ENCODE data around the gene RAB32.

Gene RAB32

GRCh38 chr6:146583966-146584365 is 40.3 kb downstream of the RAB32 start:
- DNase-seq, result no peak

GRCh38 chr6:146587459-146587858 is 43.8 kb downstream of the RAB32 start:
- DNase-seq, result no peak

GRCh38 chr6:146590492-146590891 is 46.9 kb downstream of the RAB32 start:
- no peak for DNase-seq

- no peak for DNase-seq
Measured at GRCh38 chr6:146592451-146592850, 48.8 kb downstream of the RAB32 start.

- DNase-seq, result no peak
Measured at GRCh38 chr6:146593986-146594385, 50.4 kb downstream of the RAB32 start.

- no peak for DNase-seq
Measured at GRCh38 chr6:146594495-146594894, 50.9 kb downstream of the RAB32 start.

- DNase-seq, result no peak
Measured at GRCh38 chr6:146595972-146596731, 52.5 kb downstream of the RAB32 start.

- DNase-seq, result no peak
Measured at GRCh38 chr6:146598772-146599405, 55.3 kb downstream of the RAB32 start, which contains the start of gene ADGB. ADGB (plus strand) TSS chr6:146598972; CDS start chr6:146599041, 69 bp downstream.

GRCh38 chr6:146601352-146601751 is 57.7 kb downstream of the RAB32 start:
- DNase-seq, result no peak

GRCh38 chr6:146602526-146602925 is 58.9 kb downstream of the RAB32 start:
- DNase-seq, result no peak
